Retina (tissue), 1 donor: ENCODE measurements around the gene RTL10.
A peak's percentile ranks its signal among the peaks of the same experiment; 100 is the strongest.
"Not testable (repeated sequence)": the region's sequence is repeated elsewhere in the genome, so short reads cannot be mapped to it uniquely, and the experiment has no call there.

Experiments
- DNase-seq: peaks from one replicate; pipeline ENCODE4 v3.0.0-alpha.2; 2016

The RTL10 gene

DNA sequence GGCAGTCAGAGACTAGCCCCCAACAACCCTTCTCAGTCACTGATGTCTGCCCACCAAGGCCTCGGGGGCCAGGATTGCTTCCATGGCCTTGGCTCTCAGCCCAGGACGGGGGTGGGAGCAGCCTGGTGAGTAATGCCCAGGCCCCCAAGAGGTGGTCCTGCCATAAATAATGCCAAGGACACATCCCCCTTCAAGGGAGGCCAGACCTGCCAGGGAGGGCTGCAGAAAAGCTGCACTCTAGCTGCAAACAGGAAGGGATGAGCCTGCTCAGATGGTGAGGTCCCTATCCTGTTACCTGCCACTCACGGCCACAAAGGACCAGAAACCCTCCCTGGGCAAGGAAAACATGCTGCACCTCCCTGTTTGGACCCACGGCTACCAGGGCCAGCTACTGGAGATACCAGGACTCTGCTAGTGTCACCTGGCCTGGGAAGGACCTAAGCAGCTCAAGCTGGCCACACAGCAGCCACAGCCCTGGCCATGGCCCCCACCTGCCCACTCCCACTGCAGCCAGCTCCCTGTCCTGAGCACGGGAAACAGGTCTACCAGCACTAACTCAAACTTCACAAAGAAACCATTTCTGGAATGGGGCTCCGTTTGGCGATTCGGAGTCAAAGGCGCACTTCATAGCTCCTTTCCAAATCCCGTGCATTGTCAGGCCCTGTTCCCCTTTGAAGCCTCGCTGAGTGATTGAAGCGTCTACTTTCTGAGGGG is 12.1 kb downstream of the RTL10 start:
- peak; percentile 23 for DNase-seq

DNA sequence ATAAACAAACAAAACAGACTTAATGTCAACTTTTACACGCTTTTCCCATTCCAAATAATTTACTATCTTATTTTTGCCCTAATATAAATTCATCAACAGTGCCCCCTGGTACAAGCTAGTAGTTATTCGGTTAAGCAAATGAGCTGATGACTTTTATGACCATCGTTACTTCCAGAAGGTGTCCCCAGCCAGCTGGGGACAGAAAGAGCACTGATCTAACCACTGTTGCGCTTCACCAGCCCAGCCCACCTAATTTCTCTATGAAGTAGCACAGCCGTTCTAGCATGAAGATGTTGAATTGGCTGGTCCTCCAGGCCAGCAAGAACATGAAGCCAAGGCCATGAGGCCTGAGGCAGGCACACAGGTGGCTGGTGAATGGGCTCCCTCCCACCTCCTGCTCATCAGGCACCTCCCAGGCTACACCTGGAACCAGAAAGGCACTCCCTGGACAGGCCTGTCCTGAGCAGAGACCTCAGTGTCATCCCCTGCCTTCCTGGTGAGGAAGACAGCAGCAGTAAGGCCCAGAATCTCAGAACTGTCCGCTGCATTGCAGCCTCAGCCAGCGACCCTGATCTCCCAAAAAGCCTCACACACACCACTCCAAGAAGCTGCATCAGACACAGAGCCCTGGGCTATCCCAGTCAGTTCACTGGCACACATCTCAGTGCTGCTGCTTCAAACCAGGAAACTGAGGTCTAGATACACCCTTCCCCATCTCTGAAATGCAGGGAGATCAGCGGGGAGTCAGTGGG is 12.9 kb downstream of the RTL10 start:
- DNase-seq = no peak

DNA sequence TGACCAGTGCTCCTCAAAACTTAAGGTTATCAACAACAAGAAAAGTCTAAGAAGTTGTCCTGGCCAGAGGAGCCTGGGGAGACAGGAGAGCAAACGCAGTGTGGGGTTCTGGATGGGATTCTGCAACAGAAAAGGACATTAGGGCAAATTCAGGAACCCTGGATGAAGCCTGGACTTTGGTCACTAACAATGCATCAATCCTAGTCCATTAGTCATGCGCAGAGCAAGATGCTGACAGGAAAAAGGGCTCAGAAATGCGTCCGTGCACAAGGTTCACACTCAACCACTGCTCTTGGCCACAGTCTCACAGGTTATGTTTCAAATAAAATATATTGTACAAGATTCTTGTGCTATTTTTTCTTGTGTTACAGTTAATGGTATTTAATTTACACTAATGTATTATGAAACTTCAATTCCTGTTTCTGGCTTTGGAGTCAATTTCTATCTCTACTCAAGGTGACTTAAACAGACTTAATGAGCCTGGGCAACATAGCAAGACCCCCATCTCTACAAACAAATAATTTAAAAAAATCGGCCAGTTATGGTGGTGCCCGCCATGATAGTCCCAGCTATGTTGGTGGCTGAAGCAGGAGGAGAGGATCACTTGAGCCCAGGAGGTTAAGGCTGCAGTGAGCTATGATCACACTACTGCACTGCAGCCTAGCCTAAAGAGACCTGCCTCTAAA is 13.6 kb downstream of the RTL10 start:
- no peak for DNase-seq

DNA sequence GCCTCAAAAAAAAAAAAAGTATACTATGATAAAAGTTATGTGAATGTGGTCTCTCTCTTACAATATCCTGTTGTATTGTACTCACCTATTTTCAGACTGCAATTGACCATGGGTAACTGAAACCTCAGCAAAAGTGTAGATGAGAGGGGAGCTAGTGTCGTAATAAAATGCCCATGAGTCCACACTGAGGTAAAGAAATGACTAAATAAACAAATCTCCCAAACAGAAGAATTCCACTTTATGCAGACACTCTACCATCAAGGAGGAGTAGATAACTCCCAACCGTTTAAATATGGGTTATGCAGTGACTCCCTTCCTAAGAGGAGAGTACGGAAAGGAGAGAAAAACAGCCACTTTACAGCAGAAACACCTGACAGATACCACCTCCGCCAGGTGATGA is 14.6 kb downstream of the RTL10 start:
- DNase-seq = no peak

DNA sequence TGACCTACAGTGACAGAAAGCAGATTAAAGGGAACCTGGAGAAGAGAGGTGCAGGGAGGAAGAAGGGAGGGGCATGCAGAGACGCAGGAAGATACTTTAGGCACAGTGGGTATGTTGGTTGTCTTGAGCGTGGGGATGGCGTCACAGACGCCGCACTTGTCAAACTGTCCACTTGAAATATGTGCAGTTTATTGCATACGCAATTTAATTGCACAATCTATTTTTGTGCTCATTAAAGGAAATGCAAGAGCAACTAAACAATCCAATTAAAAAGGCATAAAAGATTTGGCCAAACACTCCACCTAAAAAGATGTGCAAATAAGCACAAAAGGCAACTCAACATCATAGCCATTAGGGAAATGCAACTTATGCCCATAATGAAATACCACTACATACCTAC is 16.8 kb downstream of the RTL10 start:
- no peak for DNase-seq

DNA sequence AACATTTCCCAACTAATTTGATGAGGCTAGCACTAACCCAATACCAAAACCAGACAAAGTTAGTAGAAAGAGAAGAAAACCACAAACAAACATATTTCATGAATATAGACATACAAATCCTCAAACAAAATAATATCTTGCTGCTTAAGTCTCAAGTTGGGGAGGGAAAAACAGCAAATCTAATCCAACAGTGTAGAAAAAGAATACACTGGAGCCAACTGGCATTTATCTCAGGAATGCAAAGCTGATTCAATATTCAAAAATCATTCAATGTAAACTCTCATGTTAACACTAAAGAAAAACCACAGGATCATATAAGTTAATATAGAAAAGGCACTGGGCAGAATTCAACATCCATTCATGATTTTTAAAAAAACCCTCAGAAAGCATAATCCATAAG is 18.2 kb downstream of the RTL10 start:
- no peak for DNase-seq

DNA sequence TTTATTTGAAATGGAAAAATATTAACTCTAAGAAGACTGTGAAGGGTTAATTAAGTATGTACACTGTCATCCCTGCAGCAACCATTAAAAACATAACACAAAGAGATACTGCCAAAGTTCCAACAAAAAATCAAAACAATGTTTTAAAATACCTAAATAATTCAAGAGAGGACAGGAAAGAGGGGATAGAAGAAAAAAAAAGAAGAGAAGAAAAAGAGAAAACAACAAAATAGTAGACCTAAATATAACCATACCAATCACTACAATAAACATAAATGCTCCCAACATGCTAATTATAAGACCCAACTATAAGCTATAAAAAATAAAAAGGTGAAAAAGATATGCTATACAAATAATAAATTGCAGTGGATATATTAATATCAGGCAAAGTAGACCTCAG is 20.1 kb downstream of the RTL10 start:
- DNase-seq = no peak

DNA sequence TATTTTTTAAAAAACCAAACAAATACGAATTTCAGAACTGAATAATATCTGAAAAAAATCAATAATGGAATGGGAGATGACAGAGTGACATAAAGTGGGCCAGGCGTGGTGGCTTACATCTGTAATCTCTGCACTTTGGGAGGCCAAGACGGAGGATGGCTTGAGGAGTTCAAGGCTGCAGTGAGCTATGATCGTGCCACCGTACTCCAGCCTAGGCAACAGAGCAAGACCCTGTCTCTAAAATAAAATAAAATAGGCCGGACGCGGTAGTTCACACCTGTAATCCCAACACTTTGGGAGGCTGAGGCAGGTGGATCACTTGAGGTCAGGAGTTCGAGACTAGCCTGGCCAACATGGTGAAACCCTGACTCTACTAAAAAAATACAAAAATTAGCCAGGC is 21.3 kb downstream of the RTL10 start:
- DNase-seq = not testable (repeated sequence)

DNA sequence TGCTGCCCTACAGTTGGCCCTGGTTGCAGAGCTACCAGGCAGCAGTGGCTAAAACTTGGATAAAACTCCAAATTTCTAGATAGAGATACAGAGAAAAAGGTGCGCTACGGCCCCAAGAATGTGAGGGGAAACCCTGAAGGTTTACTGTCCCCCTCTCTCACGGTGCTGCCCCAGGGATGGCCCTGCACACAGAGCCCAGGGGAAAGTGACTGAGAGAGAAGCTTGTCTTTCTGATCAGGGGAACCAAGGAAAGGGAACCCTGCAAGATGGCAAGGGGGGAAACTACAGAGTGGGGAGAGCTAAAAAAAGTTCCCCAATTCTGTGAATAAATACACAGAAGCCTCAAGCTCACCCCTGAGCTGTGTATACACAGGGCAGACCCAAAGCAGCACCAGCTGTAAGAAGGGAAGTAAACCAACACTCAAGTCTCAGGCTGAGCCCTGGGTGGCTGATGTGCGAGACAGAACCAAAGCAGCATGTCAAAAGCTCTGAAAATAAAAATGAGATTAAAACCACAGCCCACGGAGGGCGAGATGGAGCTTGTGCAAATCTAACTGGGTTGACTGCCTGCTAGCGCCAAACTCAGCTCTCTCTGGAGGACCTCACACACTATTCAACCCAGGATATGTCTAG is 22.1 kb downstream of the RTL10 start:
- no peak for DNase-seq

DNA sequence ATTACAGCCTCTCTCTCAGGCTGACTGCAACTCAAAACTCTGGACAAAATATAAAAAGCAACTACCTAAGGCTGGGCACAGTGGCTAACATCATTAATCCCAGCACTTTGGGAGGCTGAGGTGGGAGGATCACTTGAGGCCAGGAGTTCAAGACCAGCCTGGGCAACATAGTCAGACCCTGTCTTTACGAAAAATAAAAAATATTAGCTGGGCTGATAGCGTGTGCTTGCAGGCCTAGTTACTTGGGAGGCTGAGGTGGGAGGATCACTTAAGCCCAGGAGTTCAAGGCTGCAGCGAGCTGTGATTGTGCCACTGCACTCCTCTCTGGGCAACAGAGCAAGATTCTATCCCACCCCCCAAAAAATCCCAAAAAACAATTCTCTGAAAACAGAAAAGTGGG is 22.7 kb downstream of the RTL10 start:
- DNase-seq = not testable (repeated sequence)

DNA sequence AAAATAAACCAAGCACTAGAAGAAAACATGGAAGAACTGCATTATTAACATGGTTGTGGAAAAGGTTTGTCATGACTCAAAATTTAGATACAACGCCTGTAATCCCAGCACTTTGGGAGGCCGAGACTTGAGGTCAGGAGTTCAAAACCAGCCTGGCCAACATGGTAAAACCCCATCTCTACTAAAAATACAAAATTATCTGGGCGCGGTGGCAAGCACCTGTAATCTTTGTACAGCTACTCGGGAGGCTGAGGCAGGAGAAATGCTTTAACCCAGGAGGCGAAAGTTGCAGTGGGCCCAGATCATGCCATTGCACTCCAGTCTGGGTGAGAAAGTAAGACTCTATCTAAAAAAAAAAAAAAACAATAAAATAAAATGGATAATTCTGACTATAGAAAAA is 23.7 kb downstream of the RTL10 start:
- DNase-seq = no peak

DNA sequence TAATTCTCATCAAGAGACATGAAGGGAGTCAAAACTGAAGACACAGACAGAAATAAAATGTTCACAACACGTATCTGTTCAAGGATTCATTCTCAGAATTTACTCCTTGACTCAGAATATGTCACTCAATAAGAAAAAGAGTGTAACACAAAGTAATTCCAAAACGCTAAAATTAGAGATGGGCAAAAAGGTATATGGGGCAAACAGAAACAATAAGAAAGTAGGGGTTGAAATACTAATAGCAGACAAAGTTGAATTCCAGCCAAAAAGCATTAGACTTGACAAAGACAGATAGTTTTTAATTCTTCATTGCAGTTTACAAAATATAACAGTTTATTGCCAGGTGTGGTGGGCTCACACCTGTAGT is 26.7 kb downstream of the RTL10 start:
- no peak for DNase-seq

DNA sequence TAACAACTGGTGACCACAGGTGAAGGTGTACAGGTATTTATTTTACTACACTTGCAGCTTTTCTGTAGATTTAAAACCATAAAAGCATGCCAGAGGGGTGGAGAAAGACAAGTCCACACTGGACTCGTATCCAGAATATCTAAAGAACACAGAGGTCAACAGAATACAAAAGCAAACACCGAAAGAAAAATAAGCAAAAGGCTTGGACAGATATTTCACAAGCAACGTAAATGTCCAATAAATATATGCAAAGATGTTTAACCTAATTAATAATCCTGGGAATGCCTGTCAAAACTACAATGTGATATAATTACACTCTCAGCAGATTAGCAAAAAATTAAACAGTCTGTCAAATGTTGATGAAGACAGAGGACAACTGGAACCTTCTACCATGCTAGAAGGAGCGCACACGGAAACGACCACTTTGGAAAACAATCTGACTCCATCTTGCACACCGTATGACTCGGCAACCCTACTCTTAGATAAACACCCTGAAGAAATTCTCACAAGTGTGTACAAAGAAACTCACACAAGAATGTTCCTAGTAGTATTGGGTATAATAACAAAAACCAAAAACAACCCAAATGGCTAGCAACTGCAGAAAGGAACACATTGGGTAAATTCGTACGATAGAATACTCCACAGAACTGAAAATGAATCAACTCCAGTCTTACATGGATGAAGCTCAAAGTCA is 27.2 kb downstream of the RTL10 start:
- no peak for DNase-seq

DNA sequence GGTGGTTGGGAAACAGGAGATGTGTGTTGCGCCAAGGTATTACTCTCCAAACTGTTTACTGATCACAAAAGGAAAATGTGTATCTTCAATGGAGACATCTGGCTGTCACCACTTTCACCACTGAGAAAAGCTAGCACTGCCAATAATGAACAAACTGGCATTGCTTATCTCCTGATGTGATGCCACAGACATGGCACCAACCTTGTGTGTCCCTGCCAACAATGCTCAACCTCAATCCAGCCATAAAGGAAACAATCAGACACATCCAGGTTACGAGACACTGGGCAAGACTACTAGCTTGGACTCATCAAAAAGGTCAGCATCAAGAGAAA is 28.1 kb downstream of the RTL10 start:
- no peak for DNase-seq

DNA sequence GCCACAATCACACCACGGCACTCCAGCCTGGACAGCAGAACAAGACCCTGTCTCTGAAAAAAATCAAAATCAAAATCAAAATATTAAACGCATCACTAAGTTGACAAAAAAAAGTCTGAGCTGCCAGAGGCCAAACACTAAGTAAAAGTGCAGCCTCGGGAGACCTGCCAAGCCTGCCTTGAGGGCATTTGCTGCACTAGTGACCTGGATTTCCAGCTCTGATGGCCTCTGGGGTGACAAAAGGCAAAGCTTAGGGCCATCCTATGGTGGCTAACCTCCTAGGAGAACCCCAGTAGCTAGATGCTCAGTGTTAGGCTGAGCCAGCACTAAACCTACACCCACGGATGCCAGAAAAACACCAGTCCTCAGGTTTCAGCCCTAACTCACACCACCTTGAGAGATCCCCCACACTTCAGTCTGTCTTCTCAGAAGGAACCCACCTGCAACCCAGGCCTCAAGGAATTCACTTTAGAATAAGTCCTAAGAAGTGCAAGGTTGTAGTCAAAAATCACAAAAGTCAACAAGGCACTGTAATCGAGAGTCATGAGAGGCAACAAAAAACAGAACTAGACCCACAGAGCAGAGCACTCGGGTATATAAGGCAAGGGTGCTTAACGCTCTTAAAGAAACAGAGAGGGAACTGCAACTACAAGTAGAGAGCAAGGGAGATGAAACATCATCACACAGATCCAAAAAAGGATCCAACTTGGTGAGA is 28.6 kb downstream of the RTL10 start:
- no peak for DNase-seq

DNA sequence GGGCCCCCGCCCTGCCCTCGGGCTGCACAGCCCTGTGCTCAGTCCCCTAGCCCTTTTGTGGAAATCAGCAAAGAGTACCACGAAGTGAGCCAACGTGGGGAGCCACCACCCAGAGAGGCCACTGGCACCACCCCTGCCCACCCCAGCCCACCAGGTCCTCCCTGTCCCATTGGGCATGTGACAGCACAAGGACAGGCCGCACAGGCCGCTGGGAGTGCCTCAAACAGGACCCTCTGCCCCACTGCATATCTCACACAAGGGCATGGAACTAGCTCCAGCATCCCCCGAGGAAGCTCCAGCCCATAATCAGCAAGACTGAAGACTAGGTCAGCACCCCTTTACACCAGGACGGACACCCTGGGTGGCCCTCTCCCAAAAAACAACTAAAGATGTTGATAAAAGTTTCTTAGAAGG is 29.7 kb downstream of the RTL10 start:
- no peak for DNase-seq

DNA sequence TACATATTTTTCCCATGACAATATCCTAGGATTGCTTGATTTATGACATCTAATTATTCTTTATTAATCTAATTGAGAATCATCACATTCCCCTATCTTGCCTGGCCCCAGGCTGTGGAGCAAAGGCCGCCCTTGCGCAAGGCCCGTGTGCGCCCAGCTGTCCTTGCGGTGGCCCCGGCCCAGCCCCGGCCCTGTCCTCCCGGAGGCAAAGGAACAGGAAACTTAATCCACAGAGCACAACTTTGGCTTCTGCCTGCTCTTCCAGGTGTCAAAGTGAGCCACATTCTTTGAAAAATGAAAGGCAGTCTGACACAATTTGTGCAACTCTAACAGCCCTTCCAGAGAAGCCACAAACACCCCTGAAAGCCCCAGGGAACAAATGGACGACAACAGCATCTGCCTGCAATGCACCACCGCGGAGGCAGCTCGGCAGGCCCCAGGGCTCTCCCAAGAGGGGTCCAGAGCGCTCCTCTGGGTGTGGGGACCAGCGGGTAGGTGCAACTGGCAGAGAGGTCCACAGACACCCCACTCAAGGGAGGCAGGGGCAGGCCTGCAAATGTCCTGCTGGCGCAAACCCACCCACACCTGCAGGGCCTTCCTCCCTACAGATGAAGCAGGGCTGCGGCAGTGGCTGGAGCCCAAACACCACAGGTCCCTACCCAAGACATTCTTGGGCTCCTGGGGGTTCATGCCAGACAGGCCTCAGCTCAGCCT is 30.3 kb downstream of the RTL10 start:
- DNase-seq = no peak

DNA sequence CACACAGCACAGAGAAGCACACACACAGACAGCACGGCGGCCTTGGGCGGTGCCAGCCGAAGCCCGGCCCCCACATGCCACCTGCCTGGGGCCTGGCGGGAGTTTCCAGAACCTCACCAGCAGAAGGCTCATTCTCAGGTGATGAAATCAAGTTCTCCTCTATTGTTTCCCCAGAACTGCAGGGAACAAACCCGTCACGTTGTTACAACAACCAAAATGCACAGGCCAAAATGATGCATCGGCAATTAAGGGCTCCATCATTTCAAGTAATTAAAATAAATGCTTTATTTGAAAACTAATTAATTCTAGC is 30.8 kb downstream of the RTL10 start:
- no peak for DNase-seq

DNA sequence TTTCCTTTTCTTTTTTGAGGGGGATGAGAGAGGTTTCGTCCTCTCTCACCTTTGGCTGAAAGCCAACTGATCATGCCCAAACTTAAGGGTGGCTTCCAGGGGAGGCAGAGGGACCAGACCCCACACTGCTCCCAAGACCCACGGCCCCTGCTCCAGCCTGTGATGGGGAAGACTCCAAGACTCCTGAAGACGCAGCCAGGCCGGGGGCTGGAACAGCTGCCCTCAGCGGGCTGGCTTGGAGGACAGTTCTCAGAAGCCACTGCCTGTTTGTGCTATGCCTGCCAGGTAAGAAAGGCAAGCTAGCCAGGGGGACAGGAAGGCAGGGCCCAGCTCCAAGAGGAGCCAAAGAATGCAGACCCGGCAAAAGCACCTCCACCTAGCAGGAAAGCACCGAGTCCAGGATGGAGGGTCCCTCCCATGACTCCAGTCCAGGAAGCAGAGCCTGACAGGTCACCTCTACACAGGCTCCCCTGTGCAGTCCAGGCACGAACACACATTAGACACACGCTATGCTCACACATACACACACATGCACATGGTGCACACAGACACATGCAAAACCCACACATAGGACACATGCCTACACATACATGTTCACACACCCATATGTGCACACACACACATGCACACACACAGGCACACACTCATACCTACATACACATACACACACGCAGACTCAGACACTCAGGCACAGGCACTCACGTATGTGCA is 31.3 kb downstream of the RTL10 start:
- no peak for DNase-seq

DNA sequence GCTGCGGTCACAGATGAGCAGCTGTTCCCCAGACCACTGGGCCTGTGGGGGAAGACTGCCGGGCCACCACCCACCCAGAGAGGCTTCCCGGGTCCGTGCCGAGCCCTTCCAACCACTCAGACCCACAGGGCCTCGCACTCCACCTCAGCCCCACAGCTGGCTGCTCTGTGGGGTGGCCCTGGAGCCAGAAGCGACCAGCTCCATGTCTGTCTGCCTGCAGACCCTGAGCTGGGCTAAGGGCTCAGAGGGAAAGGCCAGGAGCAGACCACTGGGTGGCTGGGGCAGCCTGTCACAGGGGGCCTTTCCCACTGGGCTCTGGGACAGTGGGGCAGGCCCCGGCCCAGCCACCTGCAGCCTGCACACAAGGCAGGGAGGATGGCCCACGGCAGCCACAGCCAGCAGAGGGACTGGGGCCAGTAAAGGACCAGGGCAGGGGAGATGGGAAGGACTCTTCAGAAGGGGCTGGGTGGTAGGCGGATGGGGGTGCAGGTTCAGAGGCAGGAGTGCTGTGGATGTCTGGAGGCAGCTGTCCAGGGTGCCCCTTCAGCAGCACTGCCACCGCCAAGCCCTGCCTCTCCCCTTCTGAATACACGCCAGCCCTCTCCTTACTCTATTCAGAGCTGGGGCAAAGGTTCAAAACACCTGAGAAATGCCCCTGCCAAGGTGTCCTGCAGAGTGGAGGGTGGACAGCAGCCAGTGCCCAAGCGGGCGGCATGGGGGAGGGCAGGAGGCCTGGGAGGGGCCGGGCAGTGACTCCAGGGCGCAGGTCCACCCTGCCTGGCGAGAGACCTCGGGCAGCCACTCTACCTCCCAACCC is 32.2 kb downstream of the RTL10 start:
- peak; percentile 6 for DNase-seq
